ENCODE results near the gene UPK3B.
"Not testable (repeated sequence)": the region's sequence is repeated elsewhere in the genome, so short reads cannot be mapped to it uniquely, and the experiment has no call there.

DNA sequence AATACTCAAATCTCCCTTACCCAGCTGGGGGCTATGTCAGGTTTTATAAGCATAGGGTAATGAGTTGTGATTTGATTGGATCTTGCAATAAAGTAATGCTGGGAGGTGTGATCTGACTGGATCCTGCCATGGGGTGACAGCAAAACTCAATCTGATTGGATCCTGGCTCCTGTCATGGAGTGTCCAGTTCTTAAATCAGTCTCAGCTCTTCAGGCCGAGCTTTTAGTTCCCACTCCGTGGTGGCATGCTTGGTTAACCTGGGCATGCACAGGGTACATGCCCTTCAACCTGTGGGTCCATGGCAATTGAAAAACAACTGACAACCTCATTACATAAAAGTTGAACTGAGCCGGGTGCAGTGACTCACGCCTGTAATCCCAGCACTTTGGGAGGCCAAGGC, 15.8 kb downstream of the UPK3B start:
- TF ChIP-seq, protein P1, sequence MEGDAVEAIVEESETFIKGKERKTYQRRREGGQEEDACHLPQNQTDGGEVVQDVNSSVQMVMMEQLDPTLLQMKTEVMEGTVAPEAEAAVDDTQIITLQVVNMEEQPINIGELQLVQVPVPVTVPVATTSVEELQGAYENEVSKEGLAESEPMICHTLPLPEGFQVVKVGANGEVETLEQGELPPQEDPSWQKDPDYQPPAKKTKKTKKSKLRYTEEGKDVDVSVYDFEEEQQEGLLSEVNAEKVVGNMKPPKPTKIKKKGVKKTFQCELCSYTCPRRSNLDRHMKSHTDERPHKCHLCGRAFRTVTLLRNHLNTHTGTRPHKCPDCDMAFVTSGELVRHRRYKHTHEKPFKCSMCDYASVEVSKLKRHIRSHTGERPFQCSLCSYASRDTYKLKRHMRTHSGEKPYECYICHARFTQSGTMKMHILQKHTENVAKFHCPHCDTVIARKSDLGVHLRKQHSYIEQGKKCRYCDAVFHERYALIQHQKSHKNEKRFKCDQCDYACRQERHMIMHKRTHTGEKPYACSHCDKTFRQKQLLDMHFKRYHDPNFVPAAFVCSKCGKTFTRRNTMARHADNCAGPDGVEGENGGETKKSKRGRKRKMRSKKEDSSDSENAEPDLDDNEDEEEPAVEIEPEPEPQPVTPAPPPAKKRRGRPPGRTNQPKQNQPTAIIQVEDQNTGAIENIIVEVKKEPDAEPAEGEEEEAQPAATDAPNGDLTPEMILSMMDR (IDR thresholded peaks at IDR 0.05), result not testable (repeated sequence)
- TF ChIP-seq POLR2A, EP300 (IDR thresholded peaks at IDR 0.05): not testable (repeated sequence)
